Large intestine (tissue), 3 donors: Measurements from ENCODE around the gene RETREG1. TPM values are rescaled to one million over a fixed set of nuclear protein-coding genes. Genes with fewer than 3 reads are reported as not detected.
"Not testable (repeated sequence)": the region's sequence is repeated elsewhere in the genome, so short reads cannot be mapped to it uniquely, and the experiment has no call there.

Experiments
- DNase-seq, 2 donors: peaks; one replicate each; pipeline versions ENCODE4 v3.0.0 to v3.0.0-alpha.2; 2013
- H3K27ac ChIP-seq: one replicate; pipeline ENCODE4 v1.5.1; 2013; ENCODE audit warnings: low read length
- H3K27me3 ChIP-seq: 2 replicates; pipeline ENCODE4 v1.6.1; 2013; ENCODE audit warnings: low read length; ENCODE audit not compliant: control insufficient read depth, insufficient read depth
- H3K36me3 ChIP-seq: 2 replicates; pipeline ENCODE4 v1.6.1; 2013; ENCODE audit warnings: low read length; ENCODE audit not compliant: control insufficient read depth, insufficient read depth
- H3K4me1 ChIP-seq: one replicate; pipeline ENCODE4 v1.6.1; 2013; ENCODE audit warnings: low read length; ENCODE audit not compliant: control insufficient read depth, insufficient read depth
- H3K4me3 ChIP-seq: one replicate; pipeline ENCODE4 v1.5.1; 2013; ENCODE audit warnings: low read length
- H3K9me3 ChIP-seq: one replicate; pipeline ENCODE4 v1.6.1; 2013; ENCODE audit warnings: mild to moderate bottlenecking, low read depth, low read length, moderate library complexity; ENCODE audit not compliant: control insufficient read depth
- WGBS: methylation state at CpG from one replicate; pipeline ENCODE4 v1.1.5; 2013; ENCODE audit warnings: low lambda C conversion rate; ENCODE audit not compliant: insufficient coverage; 5-methylcytosine and 5-hydroxymethylcytosine counted together
- polyA plus RNA-seq: library from polyadenylated mRNA; unstranded; fragments of 120-200 nt; gene quantifications from one replicate; pipeline ENCODE4 v1.2.1, GENCODE V29; 2013

RETREG1 gene
- polyA plus RNA-seq, 1 donor, result 27.0 TPM

- no peaks in the 10 kb centered on the region for H3K9me3 ChIP-seq
- no peak overlapping the region for H3K27ac ChIP-seq
- H3K4me3 ChIP-seq, result no peak overlapping the region
- no peaks in the 10 kb centered on the region for H3K27me3 ChIP-seq
- DNase-seq, result no peak
- peaks cover 5% of the 10 kb centered on the region for H3K36me3 ChIP-seq
- H3K4me1 ChIP-seq, result peaks cover 33% of the 10 kb centered on the region
These were observed 136.7 kb downstream of the RETREG1 start for GRCh38 chr5:16480144-16480543.

DNA sequence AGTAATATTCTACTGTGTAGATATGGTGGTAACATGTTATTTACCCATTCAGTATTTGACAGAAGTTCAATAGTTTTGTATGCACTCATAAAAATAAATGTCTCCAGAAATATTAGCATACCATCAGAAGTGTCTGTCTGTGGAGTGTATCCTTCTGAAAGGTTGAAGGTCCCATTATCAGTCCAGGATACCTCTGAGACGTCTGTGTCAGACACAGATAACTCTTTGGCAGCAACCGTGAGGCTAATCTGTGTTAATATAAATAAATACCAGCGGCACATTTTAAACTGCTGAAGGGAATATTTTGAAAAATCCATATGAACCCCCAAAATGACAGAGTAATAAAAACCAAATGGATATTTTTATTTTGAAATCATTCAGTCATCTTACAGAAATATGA lies 139.3 kb downstream of the RETREG1 start:
- H3K36me3 ChIP-seq, result peaks cover 9% of the 10 kb centered on the region
- H3K4me1 ChIP-seq, result peaks cover 17% of the 10 kb centered on the region
- H3K4me3 ChIP-seq, result no peak overlapping the region
- WGBS, result no CpG with 5 or more reads among the region's 3 CpGs
- H3K27me3 ChIP-seq, result no peaks in the 10 kb centered on the region
- H3K9me3 ChIP-seq, result no peaks in the 10 kb centered on the region
- H3K27ac ChIP-seq, result no peak overlapping the region
- no peak for DNase-seq

DNA sequence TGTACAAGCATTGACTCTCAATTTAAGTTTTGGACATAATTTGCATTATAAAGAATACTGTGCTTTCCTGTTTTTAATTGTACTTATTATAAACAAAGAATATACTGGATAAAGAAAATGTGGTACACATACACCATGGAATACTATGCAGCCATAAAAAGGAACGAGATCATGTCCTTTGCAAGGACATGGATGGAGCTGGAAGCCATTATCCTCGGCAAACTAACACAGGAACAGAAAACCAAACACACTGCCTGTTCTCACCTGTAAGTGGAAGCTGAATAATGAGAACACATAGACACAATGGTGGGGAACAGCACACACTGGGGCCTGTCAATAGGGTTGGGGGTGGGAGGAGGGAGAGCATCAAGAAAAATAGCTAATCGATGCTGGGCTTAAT lies 140.4 kb downstream of the RETREG1 start:
- WGBS, result 100% methylated on average over 1 of the region's 3 CpGs

GRCh38 chr5:16471387-16471786 lies 145.4 kb downstream of the RETREG1 start:
- peaks cover 7% of the 10 kb centered on the region for H3K36me3 ChIP-seq
- H3K27ac ChIP-seq, result no peak overlapping the region
- no peaks in the 10 kb centered on the region for H3K27me3 ChIP-seq
- no CpG with 5 or more reads among the region's 3 CpGs for WGBS
- H3K4me3 ChIP-seq, result no peak overlapping the region
- no peak for DNase-seq
- H3K9me3 ChIP-seq, result no peaks in the 10 kb centered on the region
- H3K4me1 ChIP-seq, result peaks cover 10% of the 10 kb centered on the region

More for the DNA sequence above, 140.4 kb downstream of the RETREG1 start:
- not testable (repeated sequence) for H3K9me3 ChIP-seq, H3K4me1 ChIP-seq, H3K27ac ChIP-seq, DNase-seq, H3K4me3 ChIP-seq, H3K27me3 ChIP-seq, H3K36me3 ChIP-seq

DNA sequence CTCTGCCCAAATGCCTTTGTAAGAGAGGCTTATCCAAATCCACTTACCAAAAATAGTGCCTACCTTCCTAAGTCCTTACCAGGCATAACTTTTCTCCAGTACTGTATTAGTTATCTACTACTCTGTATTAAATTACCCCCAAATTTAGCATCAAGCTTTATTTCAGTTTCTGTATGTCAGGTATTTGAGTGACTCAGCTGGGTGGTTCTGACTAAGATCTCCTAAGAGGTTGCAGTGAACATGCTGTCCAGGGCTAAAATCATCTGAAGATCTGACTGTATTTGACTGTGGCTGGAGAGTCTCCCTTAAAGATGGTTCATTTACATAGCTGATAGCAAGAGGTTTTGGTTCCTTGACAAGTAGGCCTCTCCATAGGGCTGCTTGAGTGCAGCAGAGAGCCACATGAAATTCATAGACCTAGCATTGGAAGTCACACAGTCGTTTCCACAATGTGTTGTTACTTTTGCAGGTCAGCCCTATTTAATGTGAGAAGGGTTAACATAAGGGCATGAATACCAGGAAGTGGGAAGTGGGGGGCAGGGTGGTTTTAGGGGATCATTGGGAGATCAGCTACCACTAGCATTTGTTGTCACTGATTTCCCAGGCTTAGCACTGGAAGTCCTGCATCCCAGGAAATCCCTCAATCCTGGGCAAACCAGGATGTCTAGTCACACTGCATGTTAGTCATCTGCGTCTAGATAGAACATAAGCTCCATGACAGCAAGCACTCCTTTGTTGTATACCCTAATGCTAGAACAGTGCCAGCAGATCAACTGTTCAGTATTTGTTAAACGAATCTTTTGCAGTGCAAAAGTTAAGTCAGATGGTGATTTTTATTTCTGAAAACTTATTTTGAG lies 149.2 kb downstream of the RETREG1 start:
- H3K9me3 ChIP-seq, result no peaks in the 10 kb centered on the region
- H3K36me3 ChIP-seq, result peaks cover 8% of the 10 kb centered on the region
- no CpG with 5 or more reads among the region's 3 CpGs for WGBS
- peaks cover 23% of the 10 kb centered on the region for H3K4me1 ChIP-seq
- no peak for DNase-seq
- no peak overlapping the region for H3K4me3 ChIP-seq
- H3K27ac ChIP-seq, result no peak overlapping the region
- H3K27me3 ChIP-seq, result no peaks in the 10 kb centered on the region

DNA sequence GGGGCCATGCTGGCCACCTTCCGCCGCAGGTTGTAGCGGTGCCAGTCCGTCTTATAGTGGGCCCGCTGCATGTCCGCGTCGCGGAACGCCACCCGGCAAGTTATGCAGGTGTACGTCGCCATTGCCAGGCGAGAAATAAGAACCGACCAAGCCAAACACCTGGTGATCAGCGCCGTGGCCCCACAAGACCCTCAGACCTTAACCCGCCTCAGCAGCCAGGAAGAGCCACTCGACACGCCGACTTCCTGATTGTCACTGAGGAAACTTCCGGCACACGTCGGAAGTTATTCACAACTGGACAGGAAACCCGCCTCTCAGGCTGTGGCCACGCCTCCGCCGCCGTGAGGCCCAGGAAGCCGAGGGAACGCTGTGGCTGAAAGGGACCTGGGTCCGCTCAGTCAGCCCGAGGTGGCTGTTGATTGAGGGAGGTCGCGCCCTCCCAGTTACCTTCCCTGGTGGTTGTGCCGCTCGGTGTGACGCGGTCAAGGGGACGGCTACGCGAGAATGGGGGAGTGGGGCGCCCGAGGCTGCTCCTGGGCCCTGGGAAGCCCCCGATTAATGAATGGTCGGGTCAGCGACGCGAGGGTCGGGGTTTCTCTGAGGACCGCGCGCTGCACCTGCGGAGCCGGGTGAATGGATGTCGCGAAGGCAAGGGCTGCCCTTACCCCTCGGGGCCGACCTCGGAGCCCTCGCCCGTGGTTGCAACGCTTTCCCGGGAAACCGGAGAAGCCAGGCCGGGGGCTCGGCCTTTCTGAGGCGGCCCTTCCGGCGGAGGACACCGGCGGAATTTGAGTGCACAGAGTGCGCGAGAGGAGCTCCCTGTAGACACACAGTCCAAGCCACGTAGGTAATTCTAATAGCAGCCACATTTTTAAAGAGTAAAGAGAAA lies 151.0 kb downstream of the RETREG1 start, which contains the start of gene ZNF622:
Gene ZNF622, minus strand, starts transcription at position 257 of the 889 bp plus-strand sequence. Its CDS starts 135 bp downstream, at position 122.
- no peaks in the 10 kb centered on the region for H3K9me3 ChIP-seq
- peak within 1 kb of the TSS; percentile 83 for H3K4me3 ChIP-seq
- H3K27me3 ChIP-seq, result no peaks in the 10 kb centered on the region
- peak within 1 kb of the TSS; percentile 82 for H3K27ac ChIP-seq
- H3K4me1 ChIP-seq, result peaks cover 23% of the 10 kb centered on the region
- WGBS, result no CpG with 5 or more reads among the region's 75 CpGs
- DNase-seq, result peak; percentile 90 to 95
- peaks cover 26% of the 10 kb centered on the region for H3K36me3 ChIP-seq

- no peak for DNase-seq
- Histone ChIP-seq H3K27me3 (no peaks in the 10 kb centered on the region), H3K9me3 (no peaks in the 10 kb centered on the region), H3K27ac (peak overlapping the region; percentile 82), H3K4me1 (peaks cover 23% of the 10 kb centered on the region), H3K36me3 (peaks cover 31% of the 10 kb centered on the region), H3K4me3 (peak overlapping the region; percentile 83)
- WGBS, result no CpG with 5 or more reads among the region's 40 CpGs
These were observed 151.9 kb downstream of the RETREG1 start for GRCh38 chr5:16464664-16465543.

- Histone ChIP-seq H3K27ac (no peak overlapping the region), H3K27me3 (no peaks in the 10 kb centered on the region), H3K4me3 (peak overlapping the region; percentile 83), H3K36me3 (peaks cover 34% of the 10 kb centered on the region), H3K4me1 (peaks cover 23% of the 10 kb centered on the region), H3K9me3 (no peaks in the 10 kb centered on the region)
- no peak for DNase-seq
- WGBS, result no CpG with 5 or more reads among the region's 1 CpG
These were observed 152.6 kb downstream of the RETREG1 start for GRCh38 chr5:16464231-16464630.

- Histone ChIP-seq H3K4me3 (no peak overlapping the region), H3K36me3 (peaks cover 48% of the 10 kb centered on the region), H3K9me3 (no peaks in the 10 kb centered on the region), H3K27me3 (no peaks in the 10 kb centered on the region), H3K4me1 (peaks cover 14% of the 10 kb centered on the region), H3K27ac (peak overlapping the region; percentile 20)
- WGBS, result no CpG with 5 or more reads among the region's 1 CpG
- no peak for DNase-seq
These were observed 155.0 kb downstream of the RETREG1 start for GRCh38 chr5:16461782-16462181.

- Histone ChIP-seq H3K27ac (no peak overlapping the region), H3K27me3 (no peaks in the 10 kb centered on the region), H3K9me3 (no peaks in the 10 kb centered on the region), H3K4me1 (peaks cover 19% of the 10 kb centered on the region), H3K36me3 (peaks cover 55% of the 10 kb centered on the region), H3K4me3 (no peak overlapping the region)
- DNase-seq, result no peak
- no CpG with 5 or more reads among the region's 1 CpG for WGBS
These were observed 155.8 kb downstream of the RETREG1 start for GRCh38 chr5:16461026-16461425.
